COLO668 (cell line): ENCODE results near the gene RASA3.
"Not testable (repeated sequence)": the region's sequence is repeated elsewhere in the genome, so short reads cannot be mapped to it uniquely, and the experiment has no call there.

Experiments used
- DNase-seq: peaks from one replicate; lab custom pipeline; 2025; ENCODE audit not compliant: unreplicated experiment; lab: John Stamatoyannopoulos, UW

Gene RASA3

GRCh38 chr13:113996081-113996911, 136.1 kb downstream of the RASA3 start:
- DNase-seq: no peak

- DNase-seq: no peak
Measured at GRCh38 chr13:113995051-113995601, 137.3 kb downstream of the RASA3 start.

GRCh38 chr13:113992276-113993005, 140.0 kb downstream of the RASA3 start:
- DNase-seq: no peak

- DNase-seq: no peak
Measured at GRCh38 chr13:113991676-113992179, 140.7 kb downstream of the RASA3 start.

GRCh38 chr13:113991191-113991669, 141.2 kb downstream of the RASA3 start:
- peak; percentile 72 for DNase-seq

GRCh38 chr13:113990321-113990837, 142.0 kb downstream of the RASA3 start:
- no peak for DNase-seq

- DNase-seq: no peak
Measured at GRCh38 chr13:113989585-113990300, 142.7 kb downstream of the RASA3 start.

- not testable (repeated sequence) for DNase-seq
Measured at GRCh38 chr13:113988859-113989258, 143.6 kb downstream of the RASA3 start.

- DNase-seq: no peak
Measured at GRCh38 chr13:113982296-113982661, 150.1 kb downstream of the RASA3 start.

- no peak for DNase-seq
Measured at GRCh38 chr13:113981611-113982295, 150.7 kb downstream of the RASA3 start.

GRCh38 chr13:113981194-113981605, 151.2 kb downstream of the RASA3 start:
- peak; percentile 100 for DNase-seq

- no peak for DNase-seq
Measured at GRCh38 chr13:113980489-113981064, 151.8 kb downstream of the RASA3 start.

- DNase-seq: no peak
Measured at GRCh38 chr13:113979791-113980471, 152.5 kb downstream of the RASA3 start.

- DNase-seq: no peak
Measured at GRCh38 chr13:113978741-113979481, 153.5 kb downstream of the RASA3 start.

GRCh38 chr13:113977976-113978375, 154.4 kb downstream of the RASA3 start:
- no peak for DNase-seq

GRCh38 chr13:113976711-113977684, 155.4 kb downstream of the RASA3 start:
- no peak for DNase-seq

- DNase-seq: no peak
Measured at GRCh38 chr13:113975416-113975815, 157.0 kb downstream of the RASA3 start.
